GM13977 (cell line): ENCODE measurements around the gene MATCAP1.

ENCODE experiments used
- DNase-seq: peaks from one replicate; pipeline ENCODE4 v3.0.0; 2012; ENCODE audit warnings: low spot score
- CTCF ChIP-seq: IDR thresholded peaks from 2 replicates; pipeline ENCODE4 v1.5.1; 2012; ENCODE audit warnings: mild to moderate bottlenecking, control low read depth; ENCODE audit not compliant: insufficient read depth; ENCODE audit errors: extremely low read depth, missing control alignments
- in situ Hi-C: fragments of 300-500 bp; cut with MboI; formaldehyde crosslinking; loops from one replicate; pipeline ENCODE4 v1.12.0; 2022; ENCODE audit warnings: low sequenced_read_pairs, low pct_unique_long_range_greater_than_20kb, mixed read lengths, inconsistent platforms; ENCODE audit not compliant: unreplicated experiment

The MATCAP1 gene

GRCh38 chr16:67157106-67157748 lies 26.5 kb downstream of the MATCAP1 start:
- TF ChIP-seq CTCF, result no peak
- DNase-seq, result no peak
- in situ Hi-C loops, result loop anchor here (10.0 kb wide), 1 partner anchor 142 kb away; no protein-coding TSS in a partner anchor

- DNase-seq, result no peak
- in situ Hi-C loops, result loop anchor here (10.0 kb wide), 1 partner anchor 141 kb away; no protein-coding TSS in a partner anchor
- no peak for TF ChIP-seq CTCF
These were observed 27.5 kb downstream of the MATCAP1 start for GRCh38 chr16:67156143-67156844.

- peak; percentile 95 for DNase-seq
- in situ Hi-C loops, result loop anchor here (10.0 kb wide), 1 partner anchor 141 kb away; no protein-coding TSS in a partner anchor
- peak; percentile 97 for TF ChIP-seq CTCF
These were observed 28.2 kb downstream of the MATCAP1 start for GRCh38 chr16:67155295-67156142.

GRCh38 chr16:67154578-67155294 lies 29.0 kb downstream of the MATCAP1 start:
- TF ChIP-seq CTCF, result no peak
- in situ Hi-C loops, result loop anchor here (10.0 kb wide), 1 partner anchor 140 kb away; no protein-coding TSS in a partner anchor
- DNase-seq, result peak; percentile 12

- DNase-seq, result peak; percentile 36
- in situ Hi-C loops, result loop anchor here (10.0 kb wide), 1 partner anchor 137 kb away; no protein-coding TSS in a partner anchor
- no peak for TF ChIP-seq CTCF
These were observed 32.2 kb downstream of the MATCAP1 start for GRCh38 chr16:67151431-67152097.
